Stimulated activated CD4-positive, alpha-beta T cell treated with anti-CD3 and anti-CD28 coated beads, Interleukin-15, amount 100 ng/mL, for 1 hour (primary cell): ENCODE data around the gene EFCAB12.
"Not testable (repeated sequence)": the region's sequence is repeated elsewhere in the genome, so short reads cannot be mapped to it uniquely, and the experiment has no call there.

Experiments
- DNase-seq, 2 donors: peaks; one replicate each; pipeline ENCODE4 v3.0.0-alpha.2; 2020; ENCODE audit warnings: low read depth in 1 of 2, low spot score in 1 of 2

The EFCAB12 gene

GRCh38 chr3:129421988-129422745, 6.3 kb downstream of the EFCAB12 start:
- no peak for DNase-seq

- no peak for DNase-seq
These were observed 7.1 kb downstream of the EFCAB12 start for GRCh38 chr3:129421236-129421883.

GRCh38 chr3:129419476-129419875, 9.0 kb downstream of the EFCAB12 start:
- DNase-seq = no peak

- DNase-seq = no peak
These were observed 10.1 kb downstream of the EFCAB12 start for GRCh38 chr3:129418041-129418973.

GRCh38 chr3:129417326-129417725, 11.1 kb downstream of the EFCAB12 start:
- no peak for DNase-seq

- no peak for DNase-seq
These were observed 12.0 kb downstream of the EFCAB12 start for GRCh38 chr3:129416415-129416814.

- DNase-seq = no peak
These were observed 12.6 kb downstream of the EFCAB12 start for GRCh38 chr3:129415830-129416229.

GRCh38 chr3:129415378-129415777, 13.1 kb downstream of the EFCAB12 start:
- DNase-seq = no peak

GRCh38 chr3:129413687-129414506, 14.5 kb downstream of the EFCAB12 start:
- no peak for DNase-seq

- DNase-seq = not testable (repeated sequence)
These were observed 15.2 kb downstream of the EFCAB12 start for GRCh38 chr3:129413238-129413637.

- no peak for DNase-seq
These were observed 15.8 kb downstream of the EFCAB12 start for GRCh38 chr3:129412542-129413198.

GRCh38 chr3:129410971-129411370, 17.5 kb downstream of the EFCAB12 start:
- DNase-seq = no peak

- DNase-seq = no peak
These were observed 18.9 kb downstream of the EFCAB12 start for GRCh38 chr3:129409541-129409940.

- no peak for DNase-seq
These were observed 23.8 kb downstream of the EFCAB12 start for GRCh38 chr3:129404610-129405009.

GRCh38 chr3:129404130-129404529, 24.3 kb downstream of the EFCAB12 start:
- no peak for DNase-seq

- DNase-seq = no peak
These were observed 25.0 kb downstream of the EFCAB12 start for GRCh38 chr3:129403450-129403849.

GRCh38 chr3:129402616-129403015, 25.8 kb downstream of the EFCAB12 start:
- DNase-seq = no peak

- no peak for DNase-seq
These were observed 26.2 kb downstream of the EFCAB12 start for GRCh38 chr3:129402210-129402609.

- no peak for DNase-seq
These were observed 28.5 kb downstream of the EFCAB12 start for GRCh38 chr3:129399895-129400357.
